ENCODE data around the gene TEX44. TPM values are rescaled to one million over a fixed set of nuclear protein-coding genes. Genes with fewer than 3 reads are reported as not detected.

The TEX44 gene
- total and polyA plus RNA-seq, 2 of the 13 experiments (the other 11 are each of a cell fraction or from before 2014, with no cell fraction given): not detected

DNA sequence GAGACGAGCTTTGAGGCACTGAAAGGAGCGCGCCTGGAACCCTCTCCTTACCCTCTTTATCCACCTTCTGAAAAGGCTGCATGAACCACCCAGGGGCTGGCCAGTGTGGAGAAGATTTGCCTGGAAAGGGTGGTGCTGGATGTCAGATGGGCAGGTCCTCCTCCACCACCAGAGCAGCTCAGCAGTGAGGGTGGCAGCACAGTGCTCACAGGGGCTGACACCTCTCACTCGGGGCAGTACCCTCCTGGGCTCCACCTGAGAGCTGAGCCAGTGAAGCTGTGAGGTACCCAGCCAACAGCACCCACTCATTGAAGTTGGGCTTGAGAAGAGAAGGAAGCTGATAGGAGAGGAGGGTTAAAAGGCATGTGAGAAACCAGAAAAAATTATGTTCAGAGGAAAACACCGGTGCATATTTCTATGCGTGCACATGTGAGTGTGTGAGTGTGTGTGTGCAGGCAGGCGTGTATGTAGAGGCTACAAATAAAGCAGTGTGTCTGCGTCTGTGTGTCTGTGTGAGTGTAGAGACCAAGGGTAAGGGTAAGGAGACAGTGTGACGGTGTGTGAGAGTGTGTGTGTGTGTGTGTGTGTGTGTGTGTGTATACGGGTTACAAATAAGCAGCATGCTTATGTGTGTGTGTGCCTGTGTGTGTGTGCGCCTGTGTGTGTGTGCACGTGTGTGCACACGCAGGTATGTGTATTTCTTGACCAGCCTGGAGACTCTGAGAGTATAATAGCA is 40.7 kb downstream of the TEX44 start (continued):
- 0 out of 2 replicates have a peak, but pooled peaks have one; percentile 26 for TF ChIP-seq MNT (IDR thresholded peaks at IDR 0.05)
- TF ChIP-seq, protein P1, sequence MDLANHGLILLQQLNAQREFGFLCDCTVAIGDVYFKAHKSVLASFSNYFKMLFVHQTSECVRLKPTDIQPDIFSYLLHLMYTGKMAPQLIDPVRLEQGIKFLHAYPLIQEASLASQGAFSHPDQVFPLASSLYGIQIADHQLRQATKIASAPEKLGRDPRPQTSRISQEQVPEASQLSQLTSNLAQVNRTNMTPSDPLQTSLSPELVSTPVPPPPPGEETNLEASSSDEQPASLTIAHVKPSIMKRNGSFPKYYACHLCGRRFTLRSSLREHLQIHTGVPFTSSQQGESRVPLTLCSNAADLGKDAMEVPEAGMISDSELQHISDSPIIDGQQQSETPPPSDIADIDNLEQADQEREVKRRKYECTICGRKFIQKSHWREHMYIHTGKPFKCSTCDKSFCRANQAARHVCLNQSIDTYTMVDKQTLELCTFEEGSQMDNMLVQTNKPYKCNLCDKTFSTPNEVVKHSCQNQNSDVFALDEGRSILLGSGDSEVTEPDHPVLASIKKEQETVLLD (CRISPR knock-in tag; IDR thresholded peaks at IDR 0.05; ENCODE audit: low read depth): no peak
- TF ChIP-seq ZNF768 (CRISPR knock-in tag; IDR thresholded peaks at IDR 0.05): peak; percentile 15; the same call in 1 of the 2 replicates
- 0 out of 2 replicates have a peak, but pooled peaks have one; percentile 11 for TF ChIP-seq FOXP1 (IDR thresholded peaks at IDR 0.05)
- no peak for TF ChIP-seq FOXP1 (CRISPR knock-in tag; IDR thresholded peaks at IDR 0.05)
- no peak for TF ChIP-seq NR2F1 (CRISPR knock-in tag; IDR thresholded peaks at IDR 0.05)
- TF ChIP-seq, protein P2, sequence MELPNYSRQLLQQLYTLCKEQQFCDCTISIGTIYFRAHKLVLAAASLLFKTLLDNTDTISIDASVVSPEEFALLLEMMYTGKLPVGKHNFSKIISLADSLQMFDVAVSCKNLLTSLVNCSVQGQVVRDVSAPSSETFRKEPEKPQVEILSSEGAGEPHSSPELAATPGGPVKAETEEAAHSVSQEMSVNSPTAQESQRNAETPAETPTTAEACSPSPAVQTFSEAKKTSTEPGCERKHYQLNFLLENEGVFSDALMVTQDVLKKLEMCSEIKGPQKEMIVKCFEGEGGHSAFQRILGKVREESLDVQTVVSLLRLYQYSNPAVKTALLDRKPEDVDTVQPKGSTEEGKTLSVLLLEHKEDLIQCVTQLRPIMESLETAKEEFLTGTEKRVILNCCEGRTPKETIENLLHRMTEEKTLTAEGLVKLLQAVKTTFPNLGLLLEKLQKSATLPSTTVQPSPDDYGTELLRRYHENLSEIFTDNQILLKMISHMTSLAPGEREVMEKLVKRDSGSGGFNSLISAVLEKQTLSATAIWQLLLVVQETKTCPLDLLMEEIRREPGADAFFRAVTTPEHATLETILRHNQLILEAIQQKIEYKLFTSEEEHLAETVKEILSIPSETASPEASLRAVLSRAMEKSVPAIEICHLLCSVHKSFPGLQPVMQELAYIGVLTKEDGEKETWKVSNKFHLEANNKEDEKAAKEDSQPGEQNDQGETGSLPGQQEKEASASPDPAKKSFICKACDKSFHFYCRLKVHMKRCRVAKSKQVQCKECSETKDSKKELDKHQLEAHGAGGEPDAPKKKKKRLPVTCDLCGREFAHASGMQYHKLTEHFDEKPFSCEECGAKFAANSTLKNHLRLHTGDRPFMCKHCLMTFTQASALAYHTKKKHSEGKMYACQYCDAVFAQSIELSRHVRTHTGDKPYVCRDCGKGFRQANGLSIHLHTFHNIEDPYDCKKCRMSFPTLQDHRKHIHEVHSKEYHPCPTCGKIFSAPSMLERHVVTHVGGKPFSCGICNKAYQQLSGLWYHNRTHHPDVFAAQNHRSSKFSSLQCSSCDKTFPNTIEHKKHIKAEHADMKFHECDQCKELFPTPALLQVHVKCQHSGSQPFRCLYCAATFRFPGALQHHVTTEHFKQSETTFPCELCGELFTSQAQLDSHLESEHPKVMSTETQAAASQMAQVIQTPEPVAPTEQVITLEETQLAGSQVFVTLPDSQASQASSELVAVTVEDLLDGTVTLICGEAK (IDR thresholded peaks at IDR 0.05): no peak
- TF ChIP-seq, protein P2 (CRISPR knock-in tag; IDR thresholded peaks at IDR 0.05): 0 out of 2 replicates have a peak, but pooled peaks have one; percentile 7
